ENCODE results near the gene PRR23A.

PRR23A gene

DNA sequence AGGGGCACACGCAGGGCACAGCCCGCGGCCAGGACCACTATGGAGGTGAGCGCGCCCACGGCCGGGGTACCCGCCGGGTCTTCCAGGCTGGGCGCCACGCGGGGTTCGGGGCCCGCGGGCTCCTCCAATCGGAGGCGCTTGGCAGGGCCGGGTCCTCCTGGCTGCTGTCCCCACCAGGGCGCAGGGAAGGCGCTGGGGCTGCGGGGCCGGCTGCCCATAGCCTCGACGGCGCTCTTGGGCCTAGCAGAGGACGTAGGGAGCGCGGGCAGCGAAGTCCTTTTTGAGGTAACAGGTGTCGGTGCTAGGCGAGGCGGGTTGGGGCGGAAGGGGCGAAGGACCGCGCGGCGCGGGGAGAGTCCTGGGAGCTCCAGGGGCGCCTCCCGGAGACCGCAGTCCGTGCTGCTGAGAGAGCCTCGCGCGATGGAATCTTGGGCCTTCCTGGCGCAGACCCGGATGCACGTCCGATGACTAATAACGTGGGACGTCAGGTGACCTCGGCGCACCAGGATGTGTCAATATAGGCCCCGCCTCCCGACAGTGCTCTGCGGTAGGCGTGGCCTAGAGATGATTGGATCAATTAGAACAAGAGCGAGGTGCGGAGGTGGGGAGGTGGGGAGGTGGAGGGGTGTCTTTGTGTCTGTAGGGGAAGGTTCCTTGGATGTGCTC, at the start of gene PRR23A:
Gene PRR23A, minus strand, starts transcription at position 218 of the 666 bp plus-strand sequence. Its CDS starts 0 bp downstream, at position 218.
- DNase-seq (ENCODE audit: low read depth in 2 of 2): no peak
- TF ChIP-seq, protein P1, sequence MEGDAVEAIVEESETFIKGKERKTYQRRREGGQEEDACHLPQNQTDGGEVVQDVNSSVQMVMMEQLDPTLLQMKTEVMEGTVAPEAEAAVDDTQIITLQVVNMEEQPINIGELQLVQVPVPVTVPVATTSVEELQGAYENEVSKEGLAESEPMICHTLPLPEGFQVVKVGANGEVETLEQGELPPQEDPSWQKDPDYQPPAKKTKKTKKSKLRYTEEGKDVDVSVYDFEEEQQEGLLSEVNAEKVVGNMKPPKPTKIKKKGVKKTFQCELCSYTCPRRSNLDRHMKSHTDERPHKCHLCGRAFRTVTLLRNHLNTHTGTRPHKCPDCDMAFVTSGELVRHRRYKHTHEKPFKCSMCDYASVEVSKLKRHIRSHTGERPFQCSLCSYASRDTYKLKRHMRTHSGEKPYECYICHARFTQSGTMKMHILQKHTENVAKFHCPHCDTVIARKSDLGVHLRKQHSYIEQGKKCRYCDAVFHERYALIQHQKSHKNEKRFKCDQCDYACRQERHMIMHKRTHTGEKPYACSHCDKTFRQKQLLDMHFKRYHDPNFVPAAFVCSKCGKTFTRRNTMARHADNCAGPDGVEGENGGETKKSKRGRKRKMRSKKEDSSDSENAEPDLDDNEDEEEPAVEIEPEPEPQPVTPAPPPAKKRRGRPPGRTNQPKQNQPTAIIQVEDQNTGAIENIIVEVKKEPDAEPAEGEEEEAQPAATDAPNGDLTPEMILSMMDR (IDR thresholded peaks at IDR 0.05; ENCODE audit: low read depth, low read length): no peak
- no peak within 1 kb of the TSS for H3K4me3 ChIP-seq (replicated peaks in 1 of 2; ENCODE audit: low read depth in 2 of 2, low read length in 2 of 2)

DNA sequence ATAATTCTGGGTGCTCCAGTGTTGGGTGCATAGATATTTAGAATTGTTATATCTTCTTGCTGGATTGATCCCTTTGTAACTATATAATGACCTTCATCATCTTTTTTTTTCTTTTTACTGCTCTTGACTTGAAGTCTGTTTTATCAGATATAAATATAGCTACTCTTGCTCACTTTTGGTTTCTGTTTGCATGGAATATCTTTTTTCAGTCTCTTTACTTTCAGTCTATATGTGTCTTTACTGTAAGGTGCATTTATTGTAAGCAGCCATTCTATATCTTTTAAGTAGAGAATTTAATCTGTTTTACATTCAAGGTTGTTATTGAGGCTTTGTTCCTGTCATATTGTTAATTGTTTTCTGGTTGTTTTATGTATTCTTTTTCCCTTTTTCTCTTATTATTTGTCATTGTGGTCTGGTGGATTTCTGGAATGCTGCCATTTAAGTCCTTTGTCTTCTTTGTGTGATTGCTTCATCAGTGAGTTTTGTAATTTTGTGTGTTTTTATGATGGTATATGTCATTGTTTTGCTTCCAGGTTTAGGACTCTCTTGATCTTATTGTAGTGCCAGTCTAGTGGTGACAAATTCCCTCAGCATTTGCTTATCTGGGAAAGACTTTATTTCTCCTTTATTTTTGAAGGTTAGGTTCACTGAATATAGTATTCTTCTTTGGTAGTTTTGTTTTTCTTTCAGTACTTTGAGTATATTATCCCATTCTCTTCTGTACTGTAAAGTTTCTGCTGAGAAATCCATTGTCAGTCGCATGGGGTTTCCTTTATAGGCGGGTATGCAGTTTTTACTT, 46.9 kb upstream of the PRR23A start:
- peak in 1 of 2 donors; percentile 10 for DNase-seq (ENCODE audit: low read depth in 2 of 2)
- TF ChIP-seq, protein P1 (IDR thresholded peaks at IDR 0.05; ENCODE audit: low read depth, low read length): no peak
- H3K4me3 ChIP-seq (replicated peaks in 1 of 2; ENCODE audit: low read depth in 2 of 2, low read length in 2 of 2): no peak overlapping the region

DNA sequence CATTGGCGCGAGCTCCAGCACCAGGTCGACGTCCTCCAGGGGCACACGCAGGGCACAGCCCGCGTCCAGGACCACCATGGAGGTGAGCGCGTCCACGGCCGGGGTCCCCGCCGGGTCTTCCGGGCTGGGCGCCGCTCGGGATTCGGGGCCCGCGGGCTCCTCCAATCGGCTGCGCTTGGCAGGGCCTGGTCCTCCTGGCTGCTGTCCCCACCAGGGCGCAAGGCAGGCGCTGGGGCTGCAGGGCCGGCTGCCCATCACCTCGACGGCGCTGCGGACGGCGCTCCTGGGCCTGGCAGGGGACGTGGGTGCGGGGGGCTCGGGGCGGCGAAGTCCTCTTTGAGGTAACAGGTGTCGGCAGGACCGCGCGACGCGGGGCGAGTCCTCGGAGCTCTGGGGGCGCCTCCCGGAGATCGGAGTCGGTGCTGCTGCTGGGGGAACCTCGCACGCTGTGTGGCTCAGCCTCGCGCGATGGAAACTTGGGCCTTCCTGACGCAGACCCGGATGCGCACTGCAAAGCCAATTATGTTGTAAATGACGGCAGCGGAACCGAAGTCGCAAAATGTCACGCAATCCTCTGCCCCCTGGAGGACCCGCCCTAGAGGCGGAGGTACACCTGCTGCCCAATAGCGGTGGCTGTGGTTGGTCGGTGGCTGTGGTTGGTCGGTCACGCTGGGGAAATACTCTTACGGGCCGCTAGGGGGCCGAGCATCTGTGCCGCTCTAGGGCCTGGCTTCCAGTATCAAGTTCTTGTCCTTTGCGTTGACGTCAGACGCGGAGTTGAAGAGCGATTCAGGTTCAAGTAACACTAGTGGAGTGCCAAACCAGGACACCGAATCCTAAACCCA, 38.5 kb upstream of the PRR23A start, which contains the start of gene PRR23C:
Gene PRR23C, minus strand, starts transcription at position 527 of the 845 bp plus-strand sequence. Its CDS starts 272 bp downstream, at position 255.
- DNase-seq (ENCODE audit: low read depth in 2 of 2): no peak
- H3K4me3 ChIP-seq (replicated peaks in 1 of 2; ENCODE audit: low read depth in 2 of 2, low read length in 2 of 2): no peak within 1 kb of the TSS
- TF ChIP-seq, protein P1 (IDR thresholded peaks at IDR 0.05; ENCODE audit: low read depth, low read length): no peak

DNA sequence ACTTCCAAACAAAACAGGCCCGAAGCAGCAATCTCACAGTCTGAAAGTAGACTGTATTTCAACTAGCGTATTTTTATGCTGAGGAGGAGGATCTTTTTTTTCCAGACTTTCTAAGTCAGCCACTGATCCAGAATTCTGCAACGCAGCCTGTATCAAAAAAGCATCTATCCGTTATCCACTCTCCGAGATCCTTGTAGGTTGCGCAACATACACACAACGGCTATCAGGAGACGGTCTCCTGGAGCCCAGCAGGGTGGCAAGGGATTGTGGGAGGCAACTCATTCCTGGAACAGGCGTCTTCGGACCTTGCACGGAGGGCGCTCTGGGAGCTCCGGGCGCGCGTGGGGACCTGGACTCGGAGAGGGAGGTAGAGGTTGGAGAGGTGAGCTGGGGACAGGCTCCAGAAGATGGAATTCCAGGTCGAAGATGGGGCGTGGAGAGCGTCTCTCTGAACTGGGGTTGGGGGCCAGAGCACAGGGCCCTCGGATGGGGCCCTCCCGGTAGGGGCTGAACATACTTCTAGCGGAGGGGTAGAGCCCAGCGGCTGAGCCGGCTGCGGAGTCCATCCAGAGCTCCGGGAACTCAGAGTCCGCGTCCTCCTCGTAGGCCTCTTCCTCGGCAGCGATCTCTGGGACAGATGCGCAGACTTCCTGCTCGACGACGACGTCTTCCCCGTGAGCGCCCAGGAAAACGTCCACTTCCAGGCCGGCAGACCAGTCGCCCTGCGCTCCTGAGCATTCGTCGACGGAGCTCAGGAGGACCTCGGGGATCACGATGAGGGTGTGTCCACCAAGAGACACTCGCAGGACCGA, 37.7 kb upstream of the PRR23A start:
- no peak for DNase-seq (ENCODE audit: low read depth in 2 of 2)
- TF ChIP-seq, protein P1 (IDR thresholded peaks at IDR 0.05; ENCODE audit: low read depth, low read length): no peak
- no peak overlapping the region for H3K4me3 ChIP-seq (replicated peaks in 1 of 2; ENCODE audit: low read depth in 2 of 2, low read length in 2 of 2)

DNA sequence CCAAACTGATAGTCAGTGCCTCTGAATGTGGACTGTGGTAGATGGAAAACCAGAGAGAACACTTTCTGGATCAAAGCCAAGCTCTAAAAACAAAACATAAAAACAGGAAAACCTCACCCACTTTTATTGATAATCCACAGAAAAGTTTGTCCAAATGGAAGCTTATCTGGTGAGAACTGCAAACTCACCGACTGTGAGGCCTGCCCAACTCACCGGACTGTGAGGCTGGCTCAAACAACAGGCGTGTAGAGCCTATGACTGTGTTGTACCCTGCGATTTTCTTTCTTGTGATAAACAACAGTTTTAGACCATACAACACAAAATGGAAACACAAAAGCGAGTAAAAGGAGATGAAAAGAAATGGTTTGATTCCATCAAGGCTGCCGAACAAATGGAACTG, 31.4 kb upstream of the PRR23A start:
- TF ChIP-seq, protein P1 (IDR thresholded peaks at IDR 0.05; ENCODE audit: low read depth, low read length): no peak
- DNase-seq (ENCODE audit: low read depth in 2 of 2): no peak

More for the DNA sequence above, 31.4 kb upstream of the PRR23A start:
- no peak overlapping the region for H3K4me3 ChIP-seq (replicated peaks in 1 of 2; ENCODE audit: low read depth in 2 of 2, low read length in 2 of 2)

Data from cardiac fibroblast (primary cell).